Measurements from ENCODE around the gene TRNP1.

TRNP1 gene

DNA sequence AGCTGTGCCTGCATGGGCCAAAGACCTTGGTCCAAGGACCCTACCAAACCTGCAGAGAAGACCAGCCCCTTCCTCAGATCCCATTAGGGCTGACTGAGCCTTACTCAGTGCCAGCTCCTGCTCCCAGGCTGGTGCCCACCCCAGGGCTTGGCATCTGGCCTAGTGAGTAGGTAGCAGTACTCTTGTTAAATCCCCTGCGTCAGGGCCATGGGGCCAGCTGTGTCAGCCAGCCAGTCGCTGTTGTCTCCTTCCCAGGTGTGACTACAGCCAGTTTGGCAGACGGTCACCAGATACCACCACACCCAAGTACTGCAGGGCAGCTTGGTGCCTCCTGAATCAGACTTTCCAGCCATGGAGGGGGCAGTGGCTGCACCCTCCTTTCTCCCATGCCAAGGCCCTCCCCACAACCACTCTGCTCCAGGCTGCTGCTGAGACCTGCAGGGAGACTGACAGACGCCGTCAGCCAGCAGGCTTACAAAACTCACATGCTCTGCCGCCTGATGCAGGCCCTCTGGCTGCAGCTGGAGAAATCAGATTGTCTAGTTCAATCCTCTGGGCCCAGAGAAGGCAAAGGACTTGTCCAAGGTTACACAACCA, 16.2 kb downstream of the TRNP1 start:
- no peaks in the 10 kb centered on the region for H3K27me3 ChIP-seq
- DNase-seq: no peak
- peaks cover 0 to 70% (median 56%) of the 10 kb centered on the region in 4 donors for H3K4me1 ChIP-seq
- H3K9me3 ChIP-seq: no peaks in the 10 kb centered on the region
- peaks cover 21 to 22% (median 21%) of the 10 kb centered on the region in 3 donors for H3K36me3 ChIP-seq
- TF ChIP-seq, protein P1, sequence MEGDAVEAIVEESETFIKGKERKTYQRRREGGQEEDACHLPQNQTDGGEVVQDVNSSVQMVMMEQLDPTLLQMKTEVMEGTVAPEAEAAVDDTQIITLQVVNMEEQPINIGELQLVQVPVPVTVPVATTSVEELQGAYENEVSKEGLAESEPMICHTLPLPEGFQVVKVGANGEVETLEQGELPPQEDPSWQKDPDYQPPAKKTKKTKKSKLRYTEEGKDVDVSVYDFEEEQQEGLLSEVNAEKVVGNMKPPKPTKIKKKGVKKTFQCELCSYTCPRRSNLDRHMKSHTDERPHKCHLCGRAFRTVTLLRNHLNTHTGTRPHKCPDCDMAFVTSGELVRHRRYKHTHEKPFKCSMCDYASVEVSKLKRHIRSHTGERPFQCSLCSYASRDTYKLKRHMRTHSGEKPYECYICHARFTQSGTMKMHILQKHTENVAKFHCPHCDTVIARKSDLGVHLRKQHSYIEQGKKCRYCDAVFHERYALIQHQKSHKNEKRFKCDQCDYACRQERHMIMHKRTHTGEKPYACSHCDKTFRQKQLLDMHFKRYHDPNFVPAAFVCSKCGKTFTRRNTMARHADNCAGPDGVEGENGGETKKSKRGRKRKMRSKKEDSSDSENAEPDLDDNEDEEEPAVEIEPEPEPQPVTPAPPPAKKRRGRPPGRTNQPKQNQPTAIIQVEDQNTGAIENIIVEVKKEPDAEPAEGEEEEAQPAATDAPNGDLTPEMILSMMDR (IDR thresholded peaks at IDR 0.05): peak in 1 of 2 experiments; percentile 13
- H3K4me3 ChIP-seq: peak overlapping the region; percentile 81 to 99
- H3K27ac ChIP-seq: peak overlapping the region; percentile 91 to 99
- intact Hi-C loops (cut with DNase I; ENCODE audit: low total_unique reads): no loop called here

DNA sequence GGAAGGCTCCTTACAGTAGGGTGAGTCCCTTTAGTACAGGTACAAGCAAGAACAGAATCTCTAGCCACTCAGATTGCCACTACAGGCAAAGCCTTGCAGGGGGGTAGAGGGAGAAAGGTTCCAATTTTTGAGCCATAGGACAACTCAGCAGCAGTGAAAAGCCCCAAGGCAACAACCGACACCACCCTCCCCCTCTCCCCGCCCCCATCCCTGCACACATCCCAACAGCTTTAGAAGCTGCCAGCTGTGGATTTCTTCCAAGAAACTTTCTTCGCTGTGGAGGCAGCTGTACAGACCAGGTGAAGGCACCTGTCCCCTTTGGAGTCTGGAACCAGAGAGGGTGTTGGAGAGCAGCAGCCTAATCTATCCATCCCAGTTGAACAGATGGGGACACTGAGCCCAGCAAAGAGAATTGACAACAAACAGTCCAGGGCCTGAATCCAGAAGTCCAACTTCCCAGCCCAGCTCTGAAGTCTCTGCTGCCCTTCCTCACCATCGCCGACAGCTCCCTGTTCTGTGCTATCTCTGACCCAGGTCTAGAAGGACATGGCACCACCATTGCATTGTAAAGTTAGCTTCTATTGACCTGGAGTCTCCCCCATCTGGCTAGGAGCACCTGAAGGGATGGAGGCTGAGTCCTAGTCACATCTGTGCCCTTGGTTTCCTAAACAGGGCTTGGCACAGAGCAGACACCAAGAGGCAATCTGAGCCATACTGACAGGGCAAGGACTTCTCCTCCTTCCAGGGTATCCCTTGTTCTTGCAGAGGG, 16.9 kb downstream of the TRNP1 start:
- no peak for DNase-seq
- H3K4me3 ChIP-seq: peak overlapping the region; percentile 81 to 99
- peak overlapping the region; percentile 91 to 99 for H3K27ac ChIP-seq
- intact Hi-C loops (cut with DNase I; ENCODE audit: low total_unique reads): no loop called here
- TF ChIP-seq, protein P1 (IDR thresholded peaks at IDR 0.05): no peak
- no peaks in the 10 kb centered on the region for H3K9me3 ChIP-seq
- no peaks in the 10 kb centered on the region for H3K27me3 ChIP-seq
- peaks cover 14 to 15% (median 14%) of the 10 kb centered on the region in 3 donors for H3K36me3 ChIP-seq
- H3K4me1 ChIP-seq: peaks cover 0 to 63% (median 48%) of the 10 kb centered on the region in 4 donors

DNA sequence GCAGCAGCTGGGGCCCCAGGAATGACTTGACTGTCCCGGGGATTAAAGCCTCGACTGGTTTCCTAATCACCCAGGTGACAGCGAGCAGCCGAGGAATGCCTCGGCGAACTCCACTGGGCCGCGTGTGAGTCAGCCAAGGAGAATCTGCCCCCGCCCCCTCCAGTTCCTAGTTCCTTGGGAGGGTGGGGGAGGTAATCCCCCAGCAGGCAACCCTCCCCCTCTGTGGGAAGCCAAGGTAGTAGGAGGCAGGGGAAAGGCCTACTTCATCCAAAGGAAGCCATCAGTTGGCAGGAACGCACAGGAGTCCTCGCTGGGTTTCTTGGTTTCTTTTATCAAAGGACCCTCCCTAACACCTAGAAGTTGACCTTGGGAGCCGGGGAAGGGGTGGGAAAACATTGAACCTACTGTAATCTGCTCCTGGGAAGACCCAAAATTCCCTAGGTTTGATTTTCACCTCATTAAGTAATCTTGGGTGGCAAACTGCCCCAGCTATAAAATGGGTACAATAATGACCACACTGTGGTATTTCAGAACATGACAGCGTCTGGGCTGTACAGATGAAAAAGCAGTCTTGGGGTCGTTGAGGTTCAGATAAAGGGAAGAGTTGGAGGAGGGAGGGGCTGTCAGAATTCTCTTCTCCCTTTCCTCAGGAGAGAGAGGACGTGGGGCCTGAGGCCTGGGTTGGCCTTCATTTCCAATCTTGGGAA, 17.7 kb downstream of the TRNP1 start:
- no peaks in the 10 kb centered on the region for H3K27me3 ChIP-seq
- H3K4me3 ChIP-seq: peak overlapping the region; percentile 81 to 99
- peaks cover 6 to 7% (median 6%) of the 10 kb centered on the region in 3 donors for H3K36me3 ChIP-seq
- H3K9me3 ChIP-seq: no peaks in the 10 kb centered on the region
- TF ChIP-seq, protein P1 (IDR thresholded peaks at IDR 0.05): no peak
- intact Hi-C loops (cut with DNase I; ENCODE audit: low total_unique reads): loop anchor here (1.0 kb wide), 1 partner anchor 12 kb away; no protein-coding TSS in a partner anchor
- H3K27ac ChIP-seq: peak overlapping the region; percentile 91 to 99
- DNase-seq: peak; percentile 53 to 89
- peaks cover 0 to 55% (median 41%) of the 10 kb centered on the region in 4 donors for H3K4me1 ChIP-seq

DNA sequence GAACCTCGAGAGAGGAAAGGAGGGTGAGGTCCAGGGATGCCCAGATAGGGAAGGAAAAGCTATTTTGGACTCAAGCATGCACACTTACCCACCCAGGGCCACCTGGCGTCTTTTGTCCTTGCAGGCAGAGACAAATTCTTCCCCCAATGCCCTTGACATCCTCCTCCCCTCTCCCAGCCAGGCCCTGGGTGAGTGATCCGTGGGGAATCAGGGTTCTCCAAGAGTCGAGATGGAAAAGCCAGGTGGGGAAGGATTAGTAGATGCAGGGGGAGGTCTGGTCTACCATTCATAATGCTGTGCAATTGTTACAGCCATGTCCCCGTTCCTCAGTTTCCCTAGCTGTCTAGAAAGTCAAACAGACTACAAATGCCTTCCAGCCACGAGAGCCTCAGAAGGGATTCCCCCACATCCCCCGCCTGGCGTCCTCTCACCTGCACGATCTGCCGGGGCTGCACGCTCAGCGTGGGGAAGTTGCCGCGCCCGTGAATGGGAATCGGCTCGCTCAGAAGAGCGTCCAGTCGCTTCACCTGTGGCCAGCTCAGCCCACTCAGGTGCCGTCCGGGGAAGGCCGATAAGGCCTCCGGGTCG, 18.6 kb downstream of the TRNP1 start:
- H3K27ac ChIP-seq: peak overlapping the region; percentile 91 to 99
- intact Hi-C loops (cut with DNase I; ENCODE audit: low total_unique reads): loop anchor here (1.0 to 2.0 kb wide), 2 partner anchors 13 to 15 kb away; no protein-coding TSS in a partner anchor

DNA sequence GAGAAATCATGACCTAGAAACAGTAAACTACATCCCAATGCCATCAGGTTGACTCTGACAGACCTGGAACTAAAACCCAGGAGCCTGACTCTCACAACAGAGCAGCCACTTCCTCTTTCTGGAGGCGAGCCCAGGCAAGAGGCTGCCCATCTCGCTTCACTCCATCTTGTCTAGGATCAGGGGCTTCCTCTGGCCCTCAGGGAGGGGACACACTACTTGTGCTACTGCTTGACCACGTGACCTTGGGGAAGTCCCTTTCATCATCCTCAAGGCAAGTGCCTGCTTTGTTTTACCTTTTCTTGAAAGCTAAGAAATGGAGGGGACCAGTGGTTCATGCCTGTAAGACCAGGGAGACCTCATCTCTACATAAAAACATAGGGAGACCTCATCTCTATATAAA, 21.8 kb downstream of the TRNP1 start:
- Histone ChIP-seq H3K4me1 (peaks cover 0 to 14% (median 7%) of the 10 kb centered on the region in 4 donors), H3K9me3 (no peaks in the 10 kb centered on the region), H3K27me3 (no peaks in the 10 kb centered on the region), H3K4me3 (no peak overlapping the region), H3K27ac (no peak overlapping the region), H3K36me3 (no peaks in the 10 kb centered on the region)
- intact Hi-C loops (cut with DNase I; ENCODE audit: low total_unique reads): no loop called here
- TF ChIP-seq, protein P1 (IDR thresholded peaks at IDR 0.05): no peak
- no peak for DNase-seq

More for the DNA sequence above, 18.6 kb downstream of the TRNP1 start:
- Histone ChIP-seq H3K4me3 (peak overlapping the region; percentile 81 to 99), H3K36me3 (no peaks in the 10 kb centered on the region), H3K9me3 (no peaks in the 10 kb centered on the region), H3K4me1 (peaks cover 0 to 46% (median 35%) of the 10 kb centered on the region in 4 donors), H3K27me3 (no peaks in the 10 kb centered on the region)
- DNase-seq: no peak
- TF ChIP-seq, protein P1 (IDR thresholded peaks at IDR 0.05): no peak

All from tibial artery (tissue), 4 donors.